Stimulated activated CD4-positive, alpha-beta T cell treated with anti-CD3 and anti-CD28 coated beads, Interleukin-4, amount 100 ng/mL, for 4 hours (primary cell): ENCODE measurements around the gene ERGIC2.

ENCODE experiments used
- DNase-seq, 2 experiments: peaks; one replicate each; pipeline ENCODE4 v3.0.0-alpha.2; 2020

The ERGIC2 gene

DNA sequence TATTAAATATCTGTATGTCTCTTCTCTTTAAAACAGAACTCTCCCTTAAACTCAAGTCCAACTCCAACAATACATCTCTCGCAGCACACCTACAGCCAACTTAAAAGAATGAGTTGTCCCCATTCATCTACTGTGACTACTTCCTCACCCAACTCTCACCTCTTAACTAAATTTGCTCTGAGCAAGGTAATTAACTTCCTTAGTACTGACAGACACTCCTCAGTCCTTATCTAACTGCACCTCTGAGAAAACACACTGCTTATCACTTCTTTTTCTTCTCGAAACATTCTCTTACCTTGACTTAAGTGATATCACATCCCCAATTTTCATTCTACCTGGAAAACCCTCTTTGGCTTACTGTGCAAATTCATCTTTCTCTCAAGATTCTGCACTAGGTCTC, 7.0 kb downstream of the ERGIC2 start:
- no peak for DNase-seq

GRCh38 chr12:29365091-29365490, 15.9 kb downstream of the ERGIC2 start:
- DNase-seq, result no peak

DNA sequence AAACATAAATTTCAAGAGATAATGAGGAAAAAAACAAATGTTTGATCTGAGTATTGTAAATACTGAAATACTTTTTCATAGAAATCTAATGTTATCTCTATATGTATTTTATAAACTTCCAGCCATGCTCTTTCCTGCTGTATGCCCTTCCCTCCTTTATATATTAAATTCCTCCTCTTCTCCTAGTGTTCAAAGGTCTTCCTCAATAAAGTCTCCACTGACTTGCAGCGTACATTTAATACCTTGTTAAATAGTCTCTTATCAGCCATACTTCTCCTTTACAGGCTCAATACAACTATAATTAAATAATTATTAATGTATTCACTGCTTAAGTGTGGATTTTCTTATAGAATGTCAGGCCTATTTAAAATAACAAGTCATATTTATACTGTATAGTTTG, 26.0 kb downstream of the ERGIC2 start:
- no peak for DNase-seq

GRCh38 chr12:29350080-29350479, 30.9 kb downstream of the ERGIC2 start:
- no peak for DNase-seq

DNA sequence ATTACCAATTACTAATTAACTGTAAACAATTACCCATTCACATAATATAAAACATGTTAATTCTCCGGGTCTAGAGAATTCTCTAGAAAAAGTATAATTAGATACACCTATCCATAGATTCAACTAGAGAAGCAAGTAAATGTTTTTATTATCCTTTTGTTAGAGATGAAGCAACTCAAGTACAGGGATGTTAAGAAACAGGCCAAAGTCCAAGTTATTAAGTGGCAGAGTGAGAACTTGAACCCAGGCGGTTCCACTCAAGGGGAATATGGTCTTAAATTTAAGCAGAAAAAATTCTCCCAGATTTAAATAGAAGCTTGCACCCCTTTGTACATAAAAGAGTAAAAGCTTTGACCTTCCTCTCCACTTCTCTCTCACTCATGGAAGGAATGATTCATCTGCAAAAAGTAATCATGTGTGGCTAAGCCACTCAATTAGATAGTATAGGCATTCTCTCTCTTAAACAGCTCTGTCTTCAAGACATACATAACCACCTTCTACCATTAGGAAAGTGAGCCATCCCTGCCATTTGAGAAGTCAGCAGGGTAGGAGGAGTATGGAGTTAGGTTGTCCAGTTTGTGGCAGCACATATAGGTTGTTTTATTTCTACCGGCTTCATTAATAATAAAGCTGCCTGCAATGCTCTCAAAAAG, 34.1 kb downstream of the ERGIC2 start:
- no peak for DNase-seq

- no peak for DNase-seq
Observed at GRCh38 chr12:29343022-29343799, 37.8 kb downstream of the ERGIC2 start.

- DNase-seq, result no peak
Observed at GRCh38 chr12:29337325-29337724, 43.6 kb downstream of the ERGIC2 start.

DNA sequence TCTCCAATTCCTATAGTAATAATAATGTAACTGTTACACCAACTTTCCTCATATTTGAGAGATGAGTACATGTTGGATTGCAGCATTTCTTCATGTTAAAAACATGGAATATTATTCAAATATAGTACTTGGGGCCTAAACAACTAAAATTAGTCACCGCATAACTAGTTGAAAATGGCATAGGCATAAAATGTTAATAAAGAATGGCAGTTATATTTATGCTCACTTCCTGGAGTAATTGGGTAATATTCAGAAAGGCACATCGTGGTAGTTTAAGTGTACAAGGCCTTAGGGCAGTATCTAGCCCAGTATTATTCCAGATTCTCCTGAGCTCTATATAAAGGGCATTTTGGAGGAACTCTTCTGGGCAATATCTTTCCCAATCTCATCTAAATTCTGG, 46.0 kb downstream of the ERGIC2 start:
- DNase-seq, result no peak

- DNase-seq, result no peak
Observed at GRCh38 chr12:29333178-29333577, 47.8 kb downstream of the ERGIC2 start.

- DNase-seq, result no peak
Observed at GRCh38 chr12:29329411-29329810, 51.6 kb downstream of the ERGIC2 start.

DNA sequence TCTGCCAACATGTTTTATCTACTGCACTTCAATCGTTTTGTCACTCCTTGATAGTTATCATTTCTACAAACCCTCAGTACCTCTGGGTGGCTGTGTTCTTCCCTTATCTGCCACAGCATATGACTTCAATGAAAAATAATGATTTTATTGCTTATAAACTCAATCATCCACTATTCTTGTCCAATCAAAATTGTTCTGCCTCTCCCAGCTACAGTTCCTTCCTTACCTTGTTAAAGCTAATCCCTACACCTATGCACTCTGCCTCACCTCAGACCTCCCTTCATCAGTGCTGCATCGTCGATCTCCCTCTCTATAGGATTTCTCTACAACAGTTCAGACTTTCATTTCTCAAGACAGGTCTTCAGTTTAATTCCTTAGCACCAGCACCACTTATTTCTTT, 58.8 kb downstream of the ERGIC2 start:
- no peak for DNase-seq

- DNase-seq, result no peak
Observed at GRCh38 chr12:29320295-29321085, 60.5 kb downstream of the ERGIC2 start.

DNA sequence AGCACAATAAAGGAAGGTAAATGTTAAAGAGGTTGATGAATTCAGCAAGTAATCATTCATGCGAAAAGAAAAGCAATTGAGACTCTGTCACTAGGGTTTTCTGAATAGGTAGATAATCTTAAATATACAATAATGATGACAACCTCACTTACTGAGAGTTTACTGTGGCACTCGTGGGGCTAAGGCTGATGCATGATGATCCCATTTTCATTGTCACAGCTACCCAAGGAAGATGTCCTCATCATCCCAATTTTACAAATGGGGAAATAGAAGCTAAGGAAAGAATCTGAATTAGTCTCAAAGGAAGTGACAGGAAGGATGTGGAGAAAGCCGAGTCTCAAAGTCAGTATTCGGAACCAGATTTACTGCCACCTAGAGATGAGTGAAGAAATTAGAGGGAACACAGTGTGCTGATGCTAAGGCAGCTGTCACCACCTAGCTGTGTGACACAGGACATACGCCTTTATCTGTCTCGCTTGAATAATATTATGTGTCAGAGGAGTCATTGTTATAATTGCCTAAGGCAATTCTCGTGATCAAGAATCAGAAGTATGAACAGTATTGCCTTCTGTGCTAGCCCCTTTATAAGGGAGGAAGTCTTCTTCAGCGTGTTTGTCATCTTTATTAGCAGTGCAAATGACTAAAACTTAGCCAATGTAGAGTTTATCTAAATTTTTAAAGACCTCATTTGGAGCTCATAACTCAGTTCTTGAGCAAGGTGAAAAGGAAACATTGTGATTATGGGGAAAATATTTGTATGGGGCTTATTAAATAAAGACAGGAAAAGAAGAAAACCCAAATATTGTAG, 63.2 kb downstream of the ERGIC2 start:
- peak; percentile 5 to 38 for DNase-seq

GRCh38 chr12:29316752-29317151, 64.2 kb downstream of the ERGIC2 start:
- DNase-seq, result no peak

DNA sequence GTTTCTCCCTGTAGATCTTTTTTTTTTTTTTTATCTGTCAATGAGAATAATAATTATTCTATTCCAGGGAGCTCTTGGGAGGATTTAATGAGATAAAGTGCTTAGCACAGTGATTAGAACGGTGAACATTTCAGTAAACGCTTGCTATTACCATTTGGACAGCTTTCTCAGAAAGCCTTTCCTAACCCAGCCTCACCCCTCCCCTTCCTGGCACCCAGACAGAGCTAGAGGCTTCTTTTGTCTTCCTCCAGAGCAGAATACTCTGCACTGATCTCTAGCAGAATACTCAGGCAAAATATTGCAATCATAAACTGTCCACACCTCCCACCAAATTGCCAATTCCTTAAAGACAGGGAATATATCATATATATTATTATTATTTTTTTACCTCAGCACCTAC, 66.6 kb downstream of the ERGIC2 start:
- DNase-seq, result no peak

DNA sequence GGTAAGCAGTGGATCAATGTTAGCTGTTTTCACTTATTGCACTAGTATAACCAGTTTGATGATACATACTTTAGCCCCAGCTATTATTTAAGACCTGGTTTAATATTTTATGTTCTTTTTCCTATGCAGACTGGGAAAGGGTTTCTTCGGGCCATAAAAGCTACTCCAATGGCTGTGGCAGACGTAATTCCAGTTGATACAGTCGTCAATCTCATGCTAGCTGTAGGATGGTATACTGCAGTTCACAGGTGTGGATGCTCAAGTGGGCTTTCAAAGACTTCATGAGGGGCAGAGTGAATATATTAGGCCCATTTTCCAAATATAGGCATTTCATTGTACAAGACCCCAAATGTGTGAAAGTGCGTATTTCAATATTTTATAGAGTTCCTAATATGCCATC, 70.1 kb downstream of the ERGIC2 start:
- DNase-seq, result no peak

GRCh38 chr12:29309320-29309902, 71.6 kb downstream of the ERGIC2 start:
- no peak for DNase-seq

DNA sequence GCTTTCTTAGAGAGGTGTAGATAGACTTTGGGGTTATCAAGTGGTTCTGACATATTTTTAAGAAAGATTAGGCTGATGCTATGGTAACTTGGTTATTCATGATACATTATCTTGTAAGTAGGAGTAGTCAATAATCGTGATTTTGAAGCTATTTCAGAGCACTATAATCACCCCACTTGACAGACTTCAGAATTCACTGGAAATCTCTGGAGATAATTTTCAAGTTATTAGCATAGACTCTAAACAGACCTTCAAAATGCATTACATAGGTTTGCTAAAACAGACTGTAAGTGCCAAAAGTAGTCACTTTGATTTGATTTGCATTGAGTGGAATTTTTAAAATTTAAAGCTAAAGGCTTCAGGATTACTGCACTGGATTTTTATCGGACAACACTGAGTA, 74.3 kb downstream of the ERGIC2 start:
- no peak for DNase-seq

GRCh38 chr12:29306266-29306665, 74.7 kb downstream of the ERGIC2 start:
- no peak for DNase-seq

GRCh38 chr12:29304388-29304787, 76.6 kb downstream of the ERGIC2 start:
- DNase-seq, result no peak

- DNase-seq, result no peak
Observed at GRCh38 chr12:29301114-29301513, 79.9 kb downstream of the ERGIC2 start.

GRCh38 chr12:29299633-29300032, 81.3 kb downstream of the ERGIC2 start:
- no peak for DNase-seq

GRCh38 chr12:29291226-29291625, 89.7 kb downstream of the ERGIC2 start:
- no peak for DNase-seq
